GM19397 (cell line): Measurements from ENCODE around the gene IGF2R.
"Not testable (repeated sequence)": the region's sequence is repeated elsewhere in the genome, so short reads cannot be mapped to it uniquely, and the experiment has no call there.

Experiments
- ATAC-seq: cut with Tn5 transposase; IDR thresholded peaks from one replicate; pipeline ENCODE4 v1.9.1; 2021; ENCODE audit warnings: mild to moderate bottlenecking, moderate library complexity; ENCODE audit not compliant: unreplicated experiment

Gene IGF2R, protein sequence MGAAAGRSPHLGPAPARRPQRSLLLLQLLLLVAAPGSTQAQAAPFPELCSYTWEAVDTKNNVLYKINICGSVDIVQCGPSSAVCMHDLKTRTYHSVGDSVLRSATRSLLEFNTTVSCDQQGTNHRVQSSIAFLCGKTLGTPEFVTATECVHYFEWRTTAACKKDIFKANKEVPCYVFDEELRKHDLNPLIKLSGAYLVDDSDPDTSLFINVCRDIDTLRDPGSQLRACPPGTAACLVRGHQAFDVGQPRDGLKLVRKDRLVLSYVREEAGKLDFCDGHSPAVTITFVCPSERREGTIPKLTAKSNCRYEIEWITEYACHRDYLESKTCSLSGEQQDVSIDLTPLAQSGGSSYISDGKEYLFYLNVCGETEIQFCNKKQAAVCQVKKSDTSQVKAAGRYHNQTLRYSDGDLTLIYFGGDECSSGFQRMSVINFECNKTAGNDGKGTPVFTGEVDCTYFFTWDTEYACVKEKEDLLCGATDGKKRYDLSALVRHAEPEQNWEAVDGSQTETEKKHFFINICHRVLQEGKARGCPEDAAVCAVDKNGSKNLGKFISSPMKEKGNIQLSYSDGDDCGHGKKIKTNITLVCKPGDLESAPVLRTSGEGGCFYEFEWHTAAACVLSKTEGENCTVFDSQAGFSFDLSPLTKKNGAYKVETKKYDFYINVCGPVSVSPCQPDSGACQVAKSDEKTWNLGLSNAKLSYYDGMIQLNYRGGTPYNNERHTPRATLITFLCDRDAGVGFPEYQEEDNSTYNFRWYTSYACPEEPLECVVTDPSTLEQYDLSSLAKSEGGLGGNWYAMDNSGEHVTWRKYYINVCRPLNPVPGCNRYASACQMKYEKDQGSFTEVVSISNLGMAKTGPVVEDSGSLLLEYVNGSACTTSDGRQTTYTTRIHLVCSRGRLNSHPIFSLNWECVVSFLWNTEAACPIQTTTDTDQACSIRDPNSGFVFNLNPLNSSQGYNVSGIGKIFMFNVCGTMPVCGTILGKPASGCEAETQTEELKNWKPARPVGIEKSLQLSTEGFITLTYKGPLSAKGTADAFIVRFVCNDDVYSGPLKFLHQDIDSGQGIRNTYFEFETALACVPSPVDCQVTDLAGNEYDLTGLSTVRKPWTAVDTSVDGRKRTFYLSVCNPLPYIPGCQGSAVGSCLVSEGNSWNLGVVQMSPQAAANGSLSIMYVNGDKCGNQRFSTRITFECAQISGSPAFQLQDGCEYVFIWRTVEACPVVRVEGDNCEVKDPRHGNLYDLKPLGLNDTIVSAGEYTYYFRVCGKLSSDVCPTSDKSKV (N-terminal part only)

DNA sequence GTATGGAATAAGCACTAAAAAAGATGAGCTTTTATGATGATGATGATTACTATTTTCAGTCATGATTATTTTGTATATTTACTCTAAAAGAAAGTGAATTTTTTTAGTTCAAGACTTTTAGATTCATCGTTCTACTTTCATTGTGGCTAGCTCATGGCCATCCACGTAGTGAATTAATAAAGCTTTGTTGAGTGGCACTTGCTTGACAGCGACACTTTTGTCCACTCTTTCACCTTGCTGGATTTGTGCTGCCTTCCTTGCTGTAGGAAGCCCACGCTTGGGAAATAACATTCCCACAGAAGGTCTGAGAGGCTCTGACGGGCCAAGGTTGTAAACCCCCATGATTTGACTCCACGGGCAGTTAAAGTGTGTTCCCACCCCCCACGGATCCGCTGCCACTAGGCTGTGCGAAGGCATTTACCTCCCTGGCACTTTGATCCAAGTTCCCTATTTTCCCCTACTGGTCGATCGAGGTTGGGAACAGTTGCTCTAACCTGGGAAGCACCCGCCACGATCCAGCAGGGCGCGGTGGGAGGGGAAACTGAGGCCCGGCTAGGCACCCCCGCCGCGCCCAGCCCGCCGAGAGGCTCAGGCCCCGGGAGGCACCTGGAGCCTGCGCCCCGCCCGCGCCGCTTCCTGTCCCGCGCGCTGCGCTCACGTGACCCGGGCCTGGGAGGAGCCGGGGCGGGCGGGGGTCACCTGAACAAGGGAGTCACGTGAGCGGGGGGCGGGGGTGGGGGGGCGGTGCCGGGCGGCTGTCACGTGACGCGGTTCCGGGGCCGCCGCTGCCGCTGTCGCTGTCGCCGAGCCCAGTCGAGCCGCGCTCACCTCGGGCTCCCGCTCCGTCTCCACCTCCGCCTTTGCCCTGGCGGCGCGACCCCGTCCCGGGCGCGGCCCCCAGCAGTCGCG is at the start of gene IGF2R:
Gene IGF2R, plus strand, starts transcription at position 788 of the 909 bp plus-strand sequence. CDS start 165 bp downstream, outside the sequence.
- peak; percentile 90 for ATAC-seq

- no peak for ATAC-seq
These were observed 49.1 kb upstream of the IGF2R start for GRCh38 chr6:159919800-159920199.

GRCh38 chr6:159924150-159924549 is 44.7 kb upstream of the IGF2R start:
- not testable (repeated sequence) for ATAC-seq

GRCh38 chr6:159926542-159927203 is 42.2 kb upstream of the IGF2R start:
- no peak for ATAC-seq

- peak; percentile 36 for ATAC-seq
These were observed 39.1 kb upstream of the IGF2R start for GRCh38 chr6:159929819-159930218.

DNA sequence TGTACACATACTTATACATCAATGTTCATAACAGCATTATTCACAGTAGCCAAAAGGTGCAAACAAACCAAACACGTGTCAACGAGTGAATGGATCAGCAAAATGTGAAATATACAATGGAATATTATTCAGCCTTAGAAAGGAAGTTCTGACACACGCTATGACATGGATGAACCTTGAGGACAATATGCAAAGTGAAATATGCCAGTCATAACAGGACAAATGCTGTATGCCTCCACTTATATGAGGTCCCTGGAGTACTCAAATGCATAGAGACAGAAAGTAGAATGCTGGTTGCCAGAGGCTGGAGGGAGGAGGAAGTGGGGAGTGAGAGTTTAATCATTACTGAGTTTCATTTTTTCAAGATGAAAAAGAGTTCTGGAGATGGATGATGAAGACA is 37.8 kb upstream of the IGF2R start:
- ATAC-seq = peak; percentile 82

DNA sequence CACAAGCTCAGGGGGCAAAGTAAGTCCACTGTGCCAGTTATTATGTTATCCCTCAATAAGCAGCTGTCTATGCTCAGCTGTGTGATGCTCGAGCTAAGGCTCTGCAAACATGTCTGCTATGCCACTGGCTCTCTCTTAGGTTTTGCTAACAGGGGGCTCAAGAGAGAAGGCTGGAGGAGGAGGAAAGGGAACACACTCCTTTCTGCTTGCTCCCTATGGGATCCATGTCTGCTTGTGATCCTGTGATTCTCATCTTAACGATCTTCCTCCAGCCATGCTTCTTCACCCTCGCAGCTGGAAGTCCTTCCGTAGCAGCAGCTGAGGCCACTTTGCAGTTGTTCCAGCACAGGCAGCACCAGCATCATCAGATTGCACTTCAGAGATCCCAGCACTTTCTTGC is 37.0 kb upstream of the IGF2R start:
- ATAC-seq = peak; percentile 13

DNA sequence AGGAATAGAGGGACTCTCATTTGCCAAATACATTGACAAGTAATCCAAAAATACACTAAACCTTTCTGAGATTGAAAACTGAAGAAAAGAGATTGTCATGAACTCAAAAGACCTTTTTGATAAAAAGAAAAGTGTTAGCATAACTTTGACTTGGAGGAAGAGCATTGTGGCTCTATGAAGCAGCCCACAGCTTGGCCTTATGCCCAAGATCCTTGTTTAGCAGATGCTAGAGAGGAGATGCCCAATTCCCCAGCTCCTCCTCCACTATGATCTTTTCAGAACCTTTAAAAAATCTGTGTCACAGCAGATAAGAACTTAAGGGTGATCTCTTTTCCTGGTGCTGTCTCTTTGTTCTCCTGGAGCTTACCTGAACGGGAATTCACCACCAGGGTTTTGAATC is 35.8 kb upstream of the IGF2R start:
- ATAC-seq = no peak

DNA sequence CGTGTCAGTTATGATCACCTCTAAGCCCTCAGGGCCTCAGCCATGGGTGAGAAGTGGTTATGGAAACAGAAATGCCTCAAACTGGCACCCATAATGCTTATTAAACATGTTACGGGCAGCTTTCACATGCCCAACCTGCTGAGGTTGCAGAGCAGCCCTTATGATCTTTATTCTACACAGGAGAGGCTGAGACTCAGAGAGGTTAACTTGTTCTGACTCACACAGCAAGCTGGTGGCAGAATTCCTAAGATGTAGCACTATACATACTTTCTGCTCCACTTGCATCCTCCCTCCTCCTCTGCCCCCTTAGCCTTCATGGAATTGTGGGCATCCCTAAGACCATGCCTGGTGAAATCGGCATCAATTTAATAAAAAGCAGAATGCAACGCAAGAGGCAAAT is 34.7 kb upstream of the IGF2R start:
- no peak for ATAC-seq

DNA sequence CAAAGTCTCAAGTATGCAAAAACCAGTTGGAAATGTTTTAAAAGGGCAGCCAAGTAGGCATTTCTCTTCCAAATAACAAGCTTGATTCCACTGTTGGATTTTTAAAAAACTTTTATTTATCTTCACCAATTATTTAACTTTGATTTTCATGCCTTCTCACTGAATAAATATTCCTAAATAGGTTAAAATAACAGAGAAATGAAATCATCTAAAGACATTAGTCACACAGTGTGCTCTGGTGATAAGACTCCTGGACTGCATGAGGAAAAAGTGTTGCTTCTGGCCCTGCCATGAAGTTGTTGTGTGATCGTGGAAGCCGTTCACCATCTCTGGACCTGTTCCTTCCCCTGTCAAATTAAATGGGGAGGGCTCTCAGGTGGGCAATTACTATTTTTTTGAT is 33.8 kb upstream of the IGF2R start:
- no peak for ATAC-seq

DNA sequence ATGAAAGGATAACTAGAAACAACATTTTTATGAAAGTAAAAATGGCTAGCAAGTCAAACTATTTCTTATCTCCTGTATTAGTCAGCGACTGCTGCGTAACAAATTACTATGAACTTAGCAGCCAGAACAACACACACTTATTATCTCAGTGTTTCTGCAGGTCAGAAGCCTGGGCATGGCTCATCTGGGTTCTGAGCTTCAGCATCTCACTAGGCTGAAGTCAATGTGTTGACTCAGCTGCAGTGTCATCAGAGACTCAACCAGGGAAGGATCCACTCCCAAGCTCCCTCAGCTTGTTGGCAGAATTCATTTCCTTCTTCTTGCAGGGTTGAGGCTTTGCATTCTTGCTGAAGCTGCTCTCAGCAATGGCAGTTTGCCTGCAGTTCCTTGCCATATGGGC is 33.2 kb upstream of the IGF2R start:
- ATAC-seq = no peak

DNA sequence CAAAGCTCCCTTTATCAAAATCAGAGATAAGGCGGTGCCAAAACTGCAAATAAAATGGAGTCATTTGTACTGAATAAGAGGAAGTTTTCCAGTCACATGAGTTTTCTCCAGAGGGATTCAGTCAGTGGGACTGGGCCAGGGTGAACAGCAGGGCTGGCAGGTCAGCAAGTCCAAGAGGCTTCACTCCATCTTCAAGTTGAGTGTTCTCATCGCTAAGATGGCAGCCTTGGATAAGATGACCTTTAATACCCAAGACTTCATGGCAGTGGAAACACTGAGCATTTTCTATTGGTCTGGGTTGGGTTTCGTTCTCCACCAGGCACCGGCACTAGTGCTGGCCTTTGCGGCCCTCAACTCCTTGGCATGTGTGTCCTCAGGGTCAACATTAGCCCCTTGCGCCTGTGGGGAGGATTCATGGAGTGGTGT is 29.3 kb upstream of the IGF2R start:
- no peak for ATAC-seq

DNA sequence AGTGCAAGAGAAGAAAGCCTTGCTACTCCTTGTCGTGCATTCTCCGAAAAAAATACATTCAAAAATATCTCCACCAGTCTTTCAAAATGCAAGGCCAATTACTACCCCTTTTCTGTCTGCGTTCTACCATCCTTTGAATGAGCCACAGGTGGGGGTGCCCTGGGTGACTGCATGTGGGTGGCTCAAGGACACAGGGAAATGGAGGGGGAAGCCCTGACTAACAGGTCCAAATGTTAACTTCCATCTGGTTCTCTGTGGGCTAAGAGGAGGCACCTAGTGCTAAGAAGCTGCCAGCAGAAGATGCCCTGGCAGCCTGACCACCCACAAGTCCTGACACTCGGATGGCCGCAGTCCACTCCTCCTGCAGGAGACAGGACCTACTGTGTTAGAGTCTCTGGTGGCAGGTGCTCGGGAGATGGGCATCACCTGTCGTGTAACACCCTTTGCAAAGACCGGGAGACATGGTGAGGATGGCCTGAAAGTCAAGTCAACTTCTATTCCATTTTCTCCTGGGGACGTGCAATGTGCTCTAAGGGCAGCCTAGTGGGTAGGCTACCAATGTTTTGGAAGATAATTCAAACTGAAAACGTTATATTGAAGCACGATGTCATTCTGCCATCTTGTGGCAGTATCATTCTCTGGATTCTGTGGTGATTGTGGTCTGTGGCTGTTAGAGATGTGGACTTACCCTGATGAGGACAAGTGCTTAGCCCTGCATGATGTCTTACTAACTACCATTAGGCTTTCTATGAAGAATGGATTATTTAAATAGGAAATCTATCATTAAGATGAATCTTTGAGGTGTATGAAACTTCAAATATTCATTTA is 27.4 kb upstream of the IGF2R start:
- ATAC-seq = peak; percentile 68

DNA sequence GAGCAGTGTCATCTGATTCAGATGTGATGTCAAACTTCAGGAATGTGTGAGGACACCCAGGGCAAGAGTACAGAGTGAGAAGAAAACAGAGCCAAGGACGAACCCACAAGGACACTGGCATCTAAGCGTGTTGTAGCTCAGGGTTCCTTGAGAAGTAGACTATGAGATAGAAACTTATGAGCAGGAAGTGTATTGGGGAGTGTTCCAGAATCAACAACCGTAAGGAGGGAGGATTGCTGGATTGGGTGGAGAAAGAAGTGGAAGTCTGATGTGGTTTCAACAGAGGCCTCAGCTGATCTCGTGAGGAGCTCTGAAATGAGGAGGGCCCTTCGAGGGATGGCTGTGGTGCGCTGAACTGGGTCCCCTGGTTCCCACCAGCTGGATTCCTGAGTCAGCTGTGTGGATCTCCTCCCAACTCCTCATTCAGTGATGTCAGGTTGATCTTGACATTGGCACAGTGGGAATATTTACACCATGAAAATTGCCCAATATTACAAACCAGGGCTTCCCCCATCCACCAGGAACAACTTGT is 25.7 kb upstream of the IGF2R start:
- ATAC-seq = no peak

DNA sequence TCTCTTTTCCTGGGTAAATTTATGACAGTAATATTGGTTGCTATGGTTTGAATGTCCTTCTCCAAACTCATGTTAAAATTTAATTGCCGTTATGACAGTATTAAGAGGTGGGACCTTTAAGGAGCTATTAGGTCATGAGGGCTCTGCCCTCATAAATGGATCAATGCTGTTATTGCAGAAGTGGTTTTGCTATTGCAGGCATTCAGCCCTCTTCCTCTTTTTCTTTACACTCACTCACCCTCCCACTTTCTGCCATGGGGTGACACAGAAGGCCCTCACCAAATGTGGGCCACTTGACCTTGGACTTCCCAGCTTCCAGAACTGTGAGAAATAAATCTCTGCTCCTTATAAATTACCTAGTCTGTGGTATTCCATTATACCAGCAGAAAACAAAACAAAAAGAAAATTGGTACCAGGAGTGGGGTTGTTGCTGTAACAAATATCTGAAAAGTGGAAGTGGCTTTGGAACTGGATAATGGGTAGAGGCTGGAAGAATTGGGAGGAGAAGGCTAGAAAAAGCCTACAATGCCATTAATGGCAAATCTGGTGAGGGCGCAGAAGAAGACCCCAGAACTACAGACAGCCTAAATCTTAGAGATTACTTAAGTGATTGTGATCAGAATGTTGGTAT is 24.8 kb upstream of the IGF2R start:
- no peak for ATAC-seq

GRCh38 chr6:159945801-159946392 is 23.0 kb upstream of the IGF2R start:
- ATAC-seq = no peak

GRCh38 chr6:159946912-159947311 is 22.0 kb upstream of the IGF2R start:
- ATAC-seq = no peak

- ATAC-seq = no peak
These were observed 20.7 kb upstream of the IGF2R start for GRCh38 chr6:159948199-159948598.
